Pons (tissue), 1 donor: ENCODE results near the gene LMX1B.

Experiments used
- DNase-seq: peaks from one replicate; pipeline ENCODE4 v3.0.0-alpha.2; 2016; ENCODE audit warnings: low spot score

Gene LMX1B

GRCh38 chr9:126604059-126605055 lies 9.4 kb upstream of the LMX1B start:
- DNase-seq = no peak

- no peak for DNase-seq
Measured at GRCh38 chr9:126605792-126606482, 7.8 kb upstream of the LMX1B start.

GRCh38 chr9:126606483-126606870 lies 7.3 kb upstream of the LMX1B start:
- DNase-seq = no peak

- DNase-seq = no peak
Measured at GRCh38 chr9:126607086-126607485, 6.6 kb upstream of the LMX1B start.

GRCh38 chr9:126607731-126608130 lies 6.0 kb upstream of the LMX1B start:
- DNase-seq = no peak

- no peak for DNase-seq
Measured at GRCh38 chr9:126608551-126608950, 5.2 kb upstream of the LMX1B start.

GRCh38 chr9:126609191-126609590 lies 4.5 kb upstream of the LMX1B start:
- no peak for DNase-seq

- no peak for DNase-seq
Measured at GRCh38 chr9:126609711-126610388, 3.9 kb upstream of the LMX1B start.

- no peak for DNase-seq
Measured at GRCh38 chr9:126611193-126611591, 2.5 kb upstream of the LMX1B start.

- peak; percentile 19 for DNase-seq
Measured at GRCh38 chr9:126611592-126612325, 2.0 kb upstream of the LMX1B start.

GRCh38 chr9:126612326-126612812 lies 1.4 kb upstream of the LMX1B start:
- no peak for DNase-seq

GRCh38 chr9:126612813-126613641 lies 701 bp upstream of the LMX1B start:
- DNase-seq = no peak

GRCh38 chr9:126614088-126614454 lies 343 bp downstream of the LMX1B start:
- no peak for DNase-seq

- DNase-seq = no peak
Measured at GRCh38 chr9:126614455-126615244, 922 bp downstream of the LMX1B start.

- no peak for DNase-seq
Measured at GRCh38 chr9:126615245-126615790, 1.6 kb downstream of the LMX1B start.

- no peak for DNase-seq
Measured at GRCh38 chr9:126615791-126616447, 2.2 kb downstream of the LMX1B start.

- no peak for DNase-seq
Measured at GRCh38 chr9:126616521-126616976, 2.8 kb downstream of the LMX1B start.

- no peak for DNase-seq
Measured at GRCh38 chr9:126617003-126617822, 3.5 kb downstream of the LMX1B start.
